ENCODE results near the gene SLCO6A1.
A peak's percentile ranks its signal among the peaks of the same experiment; 100 is the strongest.

The SLCO6A1 gene, protein sequence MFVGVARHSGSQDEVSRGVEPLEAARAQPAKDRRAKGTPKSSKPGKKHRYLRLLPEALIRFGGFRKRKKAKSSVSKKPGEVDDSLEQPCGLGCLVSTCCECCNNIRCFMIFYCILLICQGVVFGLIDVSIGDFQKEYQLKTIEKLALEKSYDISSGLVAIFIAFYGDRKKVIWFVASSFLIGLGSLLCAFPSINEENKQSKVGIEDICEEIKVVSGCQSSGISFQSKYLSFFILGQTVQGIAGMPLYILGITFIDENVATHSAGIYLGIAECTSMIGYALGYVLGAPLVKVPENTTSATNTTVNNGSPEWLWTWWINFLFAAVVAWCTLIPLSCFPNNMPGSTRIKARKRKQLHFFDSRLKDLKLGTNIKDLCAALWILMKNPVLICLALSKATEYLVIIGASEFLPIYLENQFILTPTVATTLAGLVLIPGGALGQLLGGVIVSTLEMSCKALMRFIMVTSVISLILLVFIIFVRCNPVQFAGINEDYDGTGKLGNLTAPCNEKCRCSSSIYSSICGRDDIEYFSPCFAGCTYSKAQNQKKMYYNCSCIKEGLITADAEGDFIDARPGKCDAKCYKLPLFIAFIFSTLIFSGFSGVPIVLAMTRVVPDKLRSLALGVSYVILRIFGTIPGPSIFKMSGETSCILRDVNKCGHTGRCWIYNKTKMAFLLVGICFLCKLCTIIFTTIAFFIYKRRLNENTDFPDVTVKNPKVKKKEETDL

DNA sequence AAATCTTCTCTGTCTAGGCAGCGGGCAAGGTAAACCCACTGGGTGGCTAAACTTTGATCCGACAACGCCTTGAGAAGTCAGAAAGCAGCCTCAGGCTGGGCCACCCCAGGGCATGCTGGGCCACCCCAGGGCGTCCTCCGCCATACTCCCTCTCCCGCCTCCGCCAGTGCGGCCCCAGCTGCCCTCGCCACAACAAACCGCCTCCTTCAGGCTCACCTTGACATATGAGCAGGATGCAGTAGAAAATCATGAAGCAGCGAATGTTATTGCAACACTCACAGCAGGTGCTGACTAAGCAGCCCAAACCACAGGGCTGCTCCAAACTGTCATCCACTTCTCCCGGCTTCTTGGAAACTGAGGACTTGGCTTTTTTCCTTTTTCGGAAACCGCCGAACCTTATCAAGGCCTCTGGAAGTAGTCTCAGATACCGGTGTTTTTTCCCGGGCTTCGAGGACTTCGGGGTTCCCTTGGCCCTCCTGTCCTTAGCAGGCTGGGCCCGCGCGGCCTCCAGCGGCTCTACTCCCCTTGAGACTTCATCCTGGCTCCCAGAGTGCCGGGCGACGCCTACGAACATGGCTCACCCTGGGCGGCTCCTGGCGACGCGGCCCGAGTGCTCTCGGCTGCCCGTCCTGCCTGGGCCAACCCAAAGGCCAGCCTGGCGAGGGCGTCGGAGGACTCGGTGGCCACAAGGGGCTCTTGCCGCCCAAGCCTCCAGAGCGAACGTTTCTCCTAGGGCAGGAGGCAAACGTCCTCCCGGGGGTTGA lies at the start of gene SLCO6A1:
SLCO6A1 (minus strand) TSS at position 731 of the 764 bp plus-strand sequence; CDS start at position 574, 157 bp downstream.
- no peaks in the 10 kb centered on the region for H3K4me1 ChIP-seq (ENCODE audit: control insufficient read depth, insufficient read depth, low read length)
- no peaks in the 10 kb centered on the region for H3K36me3 ChIP-seq (ENCODE audit: control insufficient read depth, insufficient read depth, low read length, severe bottlenecking)
- H3K4me3 ChIP-seq (ENCODE audit: low read length) = no peak within 1 kb of the TSS
- no peak for DNase-seq (ENCODE audit: low read depth)
- no peaks in the 10 kb centered on the region for H3K27me3 ChIP-seq (replicated peaks; ENCODE audit: control insufficient read depth, insufficient read depth, low read length)
- H3K9ac ChIP-seq (ENCODE audit: low read length) = no peak within 1 kb of the TSS
- no peaks in the 10 kb centered on the region for H3K9me3 ChIP-seq (ENCODE audit: control insufficient read depth, low read length)

DNA sequence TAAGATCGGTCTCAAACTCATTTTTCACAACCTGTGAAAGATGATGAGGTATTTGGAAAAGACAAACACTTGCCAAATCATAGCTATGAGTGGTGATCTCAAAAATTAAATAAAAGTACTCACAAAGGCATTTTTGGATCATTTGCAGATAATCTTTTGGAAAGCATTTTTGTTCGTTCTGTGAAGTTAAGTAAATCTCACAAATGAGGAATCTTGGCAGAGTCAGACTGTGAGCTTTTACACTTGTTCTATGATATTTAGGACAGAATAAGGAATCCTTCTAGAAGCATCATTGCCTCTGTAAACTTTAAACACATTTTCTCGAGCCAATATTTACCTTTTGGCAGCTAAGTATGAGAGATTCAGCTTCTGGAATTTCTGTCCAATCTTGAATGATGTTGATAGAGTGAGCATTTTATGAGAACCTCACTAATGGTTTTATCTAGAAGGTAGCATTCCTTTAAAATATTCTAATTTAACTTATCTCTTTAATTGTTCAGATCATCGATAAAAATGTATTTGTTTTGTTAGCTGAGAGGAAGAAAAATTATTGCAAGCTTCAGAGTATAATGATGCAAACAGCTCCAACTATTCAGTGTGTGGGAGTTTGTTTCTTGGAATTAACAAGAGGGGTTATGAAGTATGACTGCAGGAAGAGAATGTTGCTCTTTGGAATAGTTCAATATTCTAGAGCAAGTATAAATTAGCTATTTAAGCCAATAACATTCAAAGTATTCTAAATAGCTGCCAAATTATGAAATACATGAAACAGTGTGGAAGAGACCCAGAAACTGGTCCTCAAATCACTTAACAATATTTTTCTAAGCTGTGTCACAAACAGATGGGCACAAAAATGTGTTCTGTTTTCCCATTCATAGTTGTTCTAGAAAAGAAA lies 48.6 kb upstream of the SLCO6A1 start:
- Histone ChIP-seq H3K27me3 (replicated peaks; ENCODE audit: control insufficient read depth, insufficient read depth, low read length) (no peaks in the 10 kb centered on the region), H3K36me3 (ENCODE audit: control insufficient read depth, insufficient read depth, low read length, severe bottlenecking) (no peaks in the 10 kb centered on the region), H3K4me3 (ENCODE audit: low read length) (peak overlapping the region; percentile 26), H3K9ac (ENCODE audit: low read length) (no peak overlapping the region), H3K9me3 (ENCODE audit: control insufficient read depth, low read length) (no peaks in the 10 kb centered on the region), H3K4me1 (ENCODE audit: control insufficient read depth, insufficient read depth, low read length) (peaks cover 15% of the 10 kb centered on the region)
- peak; percentile 65 for DNase-seq (ENCODE audit: low read depth)

DNA sequence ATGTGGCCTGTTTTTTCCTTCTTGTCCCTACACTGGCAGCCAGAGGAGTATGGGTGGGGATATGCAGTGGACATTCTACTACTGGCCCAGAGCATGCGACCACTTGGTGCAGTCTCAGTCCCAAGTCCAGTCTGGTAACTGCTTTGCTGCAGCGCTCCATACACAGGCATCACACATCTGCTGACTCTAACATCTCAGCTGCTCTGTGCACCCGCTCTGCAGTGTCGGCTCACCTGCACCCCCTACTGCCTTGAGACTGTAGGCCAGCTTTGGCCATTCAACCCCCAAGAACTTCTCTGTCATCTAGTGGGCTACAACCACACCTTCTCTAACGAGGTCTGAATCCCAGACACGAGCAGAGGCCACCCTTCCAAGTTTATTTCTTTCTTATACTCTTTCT lies 46.4 kb upstream of the SLCO6A1 start:
- DNase-seq (ENCODE audit: low read depth) = no peak
- H3K4me1 ChIP-seq (ENCODE audit: control insufficient read depth, insufficient read depth, low read length) = peaks cover 21% of the 10 kb centered on the region
- no peaks in the 10 kb centered on the region for H3K27me3 ChIP-seq (replicated peaks; ENCODE audit: control insufficient read depth, insufficient read depth, low read length)
- no peaks in the 10 kb centered on the region for H3K9me3 ChIP-seq (ENCODE audit: control insufficient read depth, low read length)
- H3K9ac ChIP-seq (ENCODE audit: low read length) = no peak overlapping the region
- H3K4me3 ChIP-seq (ENCODE audit: low read length) = no peak overlapping the region
- no peaks in the 10 kb centered on the region for H3K36me3 ChIP-seq (ENCODE audit: control insufficient read depth, insufficient read depth, low read length, severe bottlenecking)

DNA sequence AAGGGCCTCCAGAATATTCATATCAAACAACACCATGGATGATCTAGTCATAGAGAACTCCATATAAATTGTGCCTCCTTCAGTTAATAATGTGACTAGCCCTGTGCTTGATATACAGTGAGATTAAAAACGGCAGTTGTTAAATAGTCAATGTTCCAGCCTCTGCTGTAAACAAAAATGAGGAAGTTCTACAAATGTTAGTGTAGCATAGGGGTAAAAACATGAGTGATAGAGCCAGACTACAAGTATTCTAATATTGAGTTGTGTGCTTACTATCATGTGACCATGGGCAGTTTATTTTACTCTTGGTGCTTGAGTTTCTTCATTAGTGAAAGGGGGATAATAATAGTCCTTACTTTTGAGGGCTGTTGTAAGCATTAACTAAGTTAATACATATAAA lies 43.3 kb upstream of the SLCO6A1 start:
- no peak overlapping the region for H3K9ac ChIP-seq (ENCODE audit: low read length)
- H3K4me1 ChIP-seq (ENCODE audit: control insufficient read depth, insufficient read depth, low read length) = peaks cover 10% of the 10 kb centered on the region
- H3K9me3 ChIP-seq (ENCODE audit: control insufficient read depth, low read length) = no peaks in the 10 kb centered on the region
- H3K4me3 ChIP-seq (ENCODE audit: low read length) = no peak overlapping the region
- DNase-seq (ENCODE audit: low read depth) = no peak
- H3K36me3 ChIP-seq (ENCODE audit: control insufficient read depth, insufficient read depth, low read length, severe bottlenecking) = no peaks in the 10 kb centered on the region
- no peaks in the 10 kb centered on the region for H3K27me3 ChIP-seq (replicated peaks; ENCODE audit: control insufficient read depth, insufficient read depth, low read length)

DNA sequence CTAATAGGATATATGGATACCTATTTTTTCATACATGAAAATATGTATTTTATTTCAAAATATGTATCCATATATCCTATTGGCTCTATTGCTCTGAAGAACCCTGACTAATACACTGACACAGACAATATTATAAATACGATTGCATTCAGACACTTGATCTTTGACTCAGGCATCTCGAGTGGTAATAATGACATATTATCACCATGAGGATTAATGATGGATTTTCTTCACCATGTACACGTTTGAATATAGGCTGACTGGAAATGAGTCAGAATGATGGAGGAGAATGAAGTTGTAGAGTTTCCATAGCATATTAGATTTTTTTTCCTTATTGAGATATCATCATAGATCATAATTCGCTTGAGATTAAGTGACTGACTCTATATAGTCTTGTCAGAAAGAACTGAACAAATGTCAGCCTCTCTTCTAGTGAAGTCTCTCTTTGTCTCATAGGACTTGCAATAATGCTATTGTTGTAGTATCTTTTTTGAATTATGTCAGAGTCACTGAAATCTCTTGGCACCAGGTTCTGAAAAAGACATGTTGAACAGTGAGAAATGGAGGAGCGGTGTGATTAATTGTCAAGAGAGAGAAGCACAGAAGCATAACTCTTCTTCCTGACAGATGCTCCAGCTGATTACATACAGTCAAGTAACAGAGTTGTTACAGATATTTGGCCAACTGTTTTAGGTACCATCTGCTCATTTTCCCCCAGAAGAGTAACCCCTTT lies 41.4 kb upstream of the SLCO6A1 start:
- DNase-seq (ENCODE audit: low read depth) = no peak
- H3K4me3 ChIP-seq (ENCODE audit: low read length) = no peak overlapping the region
- H3K9me3 ChIP-seq (ENCODE audit: control insufficient read depth, low read length) = no peaks in the 10 kb centered on the region
- no peaks in the 10 kb centered on the region for H3K36me3 ChIP-seq (ENCODE audit: control insufficient read depth, insufficient read depth, low read length, severe bottlenecking)
- no peaks in the 10 kb centered on the region for H3K27me3 ChIP-seq (replicated peaks; ENCODE audit: control insufficient read depth, insufficient read depth, low read length)
- H3K9ac ChIP-seq (ENCODE audit: low read length) = no peak overlapping the region
- peaks cover 8% of the 10 kb centered on the region for H3K4me1 ChIP-seq (ENCODE audit: control insufficient read depth, insufficient read depth, low read length)

DNA sequence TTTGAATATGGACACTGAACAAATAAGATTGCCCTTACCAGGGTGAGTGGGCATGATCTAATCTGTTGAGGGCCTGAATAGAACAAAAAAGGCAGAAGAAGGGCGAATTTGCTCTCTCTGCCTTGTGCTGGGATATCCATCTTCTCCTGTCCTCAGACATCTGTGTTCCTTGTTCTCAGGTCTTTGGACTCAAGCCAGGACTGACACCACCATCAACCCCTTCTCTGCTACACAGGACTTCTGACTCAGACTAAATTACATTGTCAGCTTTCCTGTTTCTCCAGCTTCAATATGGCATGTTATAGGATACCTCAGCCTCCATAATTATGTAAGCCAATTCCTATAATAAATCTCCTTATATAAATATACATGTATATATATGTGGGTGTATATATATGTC lies 40.8 kb upstream of the SLCO6A1 start:
- no peak overlapping the region for H3K4me3 ChIP-seq (ENCODE audit: low read length)
- DNase-seq (ENCODE audit: low read depth) = no peak
- H3K9ac ChIP-seq (ENCODE audit: low read length) = no peak overlapping the region
- no peaks in the 10 kb centered on the region for H3K36me3 ChIP-seq (ENCODE audit: control insufficient read depth, insufficient read depth, low read length, severe bottlenecking)
- no peaks in the 10 kb centered on the region for H3K27me3 ChIP-seq (replicated peaks; ENCODE audit: control insufficient read depth, insufficient read depth, low read length)
- no peaks in the 10 kb centered on the region for H3K9me3 ChIP-seq (ENCODE audit: control insufficient read depth, low read length)
- H3K4me1 ChIP-seq (ENCODE audit: control insufficient read depth, insufficient read depth, low read length) = peaks cover 8% of the 10 kb centered on the region

DNA sequence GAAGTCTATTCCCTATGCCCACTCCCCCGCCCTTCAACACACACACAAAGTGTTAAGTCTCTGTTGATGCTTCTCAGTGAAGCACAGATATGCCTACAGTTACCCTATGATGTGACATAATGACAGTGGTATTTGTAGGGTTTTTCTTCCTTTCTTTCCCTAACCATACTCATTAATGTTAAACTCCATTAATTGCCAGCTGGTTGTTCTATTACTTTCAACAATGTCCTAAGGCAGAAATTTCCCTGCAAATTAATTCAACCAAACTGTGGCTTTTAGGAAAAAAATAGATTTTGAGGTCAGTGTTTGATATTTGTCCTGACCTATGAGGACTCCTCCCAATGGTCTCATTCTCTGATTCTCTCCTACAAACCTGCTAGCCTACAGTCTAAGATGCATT lies 38.2 kb upstream of the SLCO6A1 start:
- Histone ChIP-seq H3K9ac (ENCODE audit: low read length) (no peak overlapping the region), H3K9me3 (ENCODE audit: control insufficient read depth, low read length) (no peaks in the 10 kb centered on the region), H3K4me1 (ENCODE audit: control insufficient read depth, insufficient read depth, low read length) (peaks cover 14% of the 10 kb centered on the region), H3K36me3 (ENCODE audit: control insufficient read depth, insufficient read depth, low read length, severe bottlenecking) (no peaks in the 10 kb centered on the region), H3K4me3 (ENCODE audit: low read length) (no peak overlapping the region), H3K27me3 (replicated peaks; ENCODE audit: control insufficient read depth, insufficient read depth, low read length) (no peaks in the 10 kb centered on the region)
- no peak for DNase-seq (ENCODE audit: low read depth)

DNA sequence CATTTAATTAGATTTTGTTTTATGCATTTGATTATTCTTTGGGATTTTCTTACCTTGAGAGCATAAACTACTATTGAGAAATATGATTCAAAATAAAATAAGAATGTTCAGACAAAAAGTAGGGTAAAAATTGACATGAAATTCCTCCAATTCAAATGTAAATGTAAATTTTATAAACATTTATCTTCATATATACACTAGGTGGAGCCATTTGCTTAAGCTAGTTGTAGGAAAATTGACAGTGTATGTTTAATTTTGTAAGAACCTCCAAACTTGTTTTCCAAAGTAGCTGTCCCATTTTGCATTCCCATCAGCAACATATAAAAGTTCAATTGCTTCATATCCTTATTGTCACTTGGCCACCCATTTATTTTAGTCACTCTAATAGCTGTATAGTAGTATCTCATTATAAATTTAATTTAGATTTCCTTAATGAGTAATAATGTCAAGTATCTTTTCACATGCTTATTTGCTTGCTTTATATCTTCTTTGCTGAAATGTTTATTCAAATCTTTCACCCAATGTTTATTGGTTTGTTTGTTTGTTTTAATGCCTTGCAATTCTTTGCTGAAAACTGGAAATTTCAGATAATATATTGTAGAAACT lies 37.6 kb upstream of the SLCO6A1 start:
- no peaks in the 10 kb centered on the region for H3K27me3 ChIP-seq (replicated peaks; ENCODE audit: control insufficient read depth, insufficient read depth, low read length)
- H3K9me3 ChIP-seq (ENCODE audit: control insufficient read depth, low read length) = no peaks in the 10 kb centered on the region
- H3K9ac ChIP-seq (ENCODE audit: low read length) = no peak overlapping the region
- H3K4me1 ChIP-seq (ENCODE audit: control insufficient read depth, insufficient read depth, low read length) = peaks cover 20% of the 10 kb centered on the region
- peak; percentile 77 for DNase-seq (ENCODE audit: low read depth)
- H3K36me3 ChIP-seq (ENCODE audit: control insufficient read depth, insufficient read depth, low read length, severe bottlenecking) = no peaks in the 10 kb centered on the region
- H3K4me3 ChIP-seq (ENCODE audit: low read length) = no peak overlapping the region

DNA sequence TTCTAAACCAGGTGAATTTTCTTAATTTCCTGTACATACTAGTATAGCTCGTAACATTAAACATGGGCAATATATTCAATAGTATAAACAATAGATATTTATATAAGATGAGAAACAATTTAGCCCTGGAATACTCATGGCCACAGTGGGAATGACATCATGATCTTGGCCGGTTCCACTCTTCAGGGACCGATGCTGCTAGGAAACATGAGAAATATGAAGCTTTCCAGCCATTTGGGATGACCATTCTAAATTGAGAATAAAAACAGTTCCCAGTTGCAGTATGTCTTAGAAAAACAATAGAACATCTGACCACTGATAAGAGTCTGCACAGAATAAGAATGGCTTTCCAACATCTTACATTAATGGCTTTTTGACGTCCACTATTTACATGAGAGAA lies 33.3 kb upstream of the SLCO6A1 start:
- no peaks in the 10 kb centered on the region for H3K27me3 ChIP-seq (replicated peaks; ENCODE audit: control insufficient read depth, insufficient read depth, low read length)
- peak; percentile 56 for DNase-seq (ENCODE audit: low read depth)

DNA sequence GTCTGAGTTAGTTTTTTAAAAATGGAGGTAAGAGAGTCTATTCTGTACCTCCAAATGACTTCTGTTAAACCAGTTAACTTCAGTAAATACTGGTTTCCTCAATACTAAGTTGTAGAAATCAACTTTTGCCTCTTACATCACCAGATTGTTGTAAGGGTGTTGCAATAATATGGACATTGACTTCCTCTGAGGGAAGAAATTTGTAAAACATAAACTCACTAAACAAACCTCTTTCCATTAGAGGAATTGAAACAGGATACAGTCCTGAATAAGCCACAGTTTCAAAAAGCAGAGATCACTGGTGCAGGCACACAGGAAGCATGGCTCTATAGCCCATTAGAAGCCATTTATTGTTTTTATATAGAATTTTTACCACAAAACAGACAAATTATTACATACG lies 32.7 kb upstream of the SLCO6A1 start:
- peak; percentile 66 for DNase-seq (ENCODE audit: low read depth)
- Histone ChIP-seq H3K4me3 (ENCODE audit: low read length) (no peak overlapping the region), H3K9me3 (ENCODE audit: control insufficient read depth, low read length) (no peaks in the 10 kb centered on the region), H3K9ac (ENCODE audit: low read length) (no peak overlapping the region), H3K36me3 (ENCODE audit: control insufficient read depth, insufficient read depth, low read length, severe bottlenecking) (no peaks in the 10 kb centered on the region), H3K27me3 (replicated peaks; ENCODE audit: control insufficient read depth, insufficient read depth, low read length) (no peaks in the 10 kb centered on the region), H3K4me1 (ENCODE audit: control insufficient read depth, insufficient read depth, low read length) (peaks cover 34% of the 10 kb centered on the region)

More for the DNA sequence above, 33.3 kb upstream of the SLCO6A1 start:
- Histone ChIP-seq H3K36me3 (ENCODE audit: control insufficient read depth, insufficient read depth, low read length, severe bottlenecking) (no peaks in the 10 kb centered on the region), H3K9me3 (ENCODE audit: control insufficient read depth, low read length) (no peaks in the 10 kb centered on the region), H3K9ac (ENCODE audit: low read length) (no peak overlapping the region), H3K4me1 (ENCODE audit: control insufficient read depth, insufficient read depth, low read length) (peaks cover 34% of the 10 kb centered on the region), H3K4me3 (ENCODE audit: low read length) (no peak overlapping the region)
